GM12878 (cell line): ENCODE results near the gene NTRK3. TPM values are rescaled to one million over a fixed set of nuclear protein-coding genes. Genes with fewer than 3 reads are reported as not detected.

ENCODE experiments used
- ATAC-seq: fragments of 200-7000 bp; cut with Tn5 transposase; 3 replicates; pipeline ENCODE4 v1.9.1; 2020; ENCODE audit warnings: mild to moderate bottlenecking, moderate library complexity
- BruUV-seq: library from RNA; stranded (reverse); fragments of 400-500 nt; replicated peaks from 2 replicates; lab custom pipeline; 2021; lab: Mats Ljungman, UMichigan
- CTCF ChIA-PET: fragments of 300-600 bp; sonication (Branson Sonifier 250); formaldehyde crosslinking; extraction: SDS; loops from one replicate; lab custom pipeline; 2021; ENCODE audit warnings: inconsistent platforms; lab: Yijun Ruan, JAX
- POLR2A ChIA-PET: fragments of 350-600 bp; formaldehyde crosslinking; extraction: SDS; loops from one replicate; lab custom pipeline; 2021; ENCODE audit warnings: inconsistent platforms; lab: Charles Lee
- RAD21 ChIA-PET: fragments of 300-600 bp; sonication (Branson Sonifier 250); formaldehyde crosslinking; loops from one replicate; lab custom pipeline; 2023; ENCODE audit warnings: antibody characterized with exemption; ENCODE audit not compliant: unreplicated experiment; lab: Charles Lee
- SMC1A ChIA-PET: fragments of 300-600 bp; sonication (Branson Sonifier 250); formaldehyde crosslinking; loops from one replicate; lab custom pipeline; 2023; ENCODE audit not compliant: unreplicated experiment, uncharacterized antibody; lab: Charles Lee
- DNase-seq: peaks from one replicate; pipeline ENCODE4 v3.0.0-alpha.2; 2011; ENCODE audit warnings: low read depth, low spot score
- FAIRE-seq: peaks from 3 replicates; lab custom pipeline; 2011; peaks lifted over from hg19 to GRCh38; lab: Jason Lieb, UNC
- H2AFZ ChIP-seq: 2 replicates; pipeline ENCODE4 v1.6.0; 2011; ENCODE audit warnings: low read depth, low read length, control low read depth; ENCODE audit not compliant: control insufficient read depth
- H3K27ac ChIP-seq: 2 replicates; pipeline ENCODE4 v1.5.1; 2011; ENCODE audit warnings: control low read depth; ENCODE audit not compliant: control insufficient read depth, insufficient read depth
- H3K27me3 ChIP-seq, 2 experiments: replicated peaks in 1 of 2; 2 replicates each; pipeline versions ENCODE4 v1.6.0 to v1.6.1; 2011; ENCODE audit warnings: low read length in 1 of 2; ENCODE audit not compliant: control insufficient read depth in 2 of 2, insufficient read depth in 2 of 2
- H3K36me3 ChIP-seq, 2 experiments: 2 replicates each; pipeline ENCODE4 v1.5.1; 2011; ENCODE audit warnings: low read length in 1 of 2; ENCODE audit not compliant: control insufficient read depth in 2 of 2, insufficient read depth in 2 of 2
- H3K4me1 ChIP-seq: 2 replicates; pipeline ENCODE4 v1.6.1; 2011; ENCODE audit warnings: mild to moderate bottlenecking, low read length, moderate library complexity, mixed read lengths; ENCODE audit not compliant: control insufficient read depth, insufficient read depth
- H3K4me2 ChIP-seq: 2 replicates; pipeline ENCODE4 v1.6.0; 2011; ENCODE audit warnings: control low read depth; ENCODE audit not compliant: control insufficient read depth, insufficient read depth
- H3K4me3 ChIP-seq: fragments of 200-600 bp; sonication (generic); 2 replicates; pipeline ENCODE4 v1.5.1; 2016
- H3K79me2 ChIP-seq: 2 replicates; pipeline ENCODE4 v1.6.0; 2011; ENCODE audit warnings: low read length; ENCODE audit not compliant: control insufficient read depth, insufficient read depth
- H3K9ac ChIP-seq: 2 replicates; pipeline ENCODE4 v1.8.0; 2011; ENCODE audit warnings: low read length, control low read depth, mixed read lengths; ENCODE audit not compliant: control insufficient read depth, insufficient read depth
- H3K9me3 ChIP-seq: replicated peaks from 3 replicates; pipeline ENCODE4 v1.5.1; 2011; ENCODE audit warnings: mild to moderate bottlenecking, low read length; ENCODE audit not compliant: control insufficient read depth, insufficient read depth
- H4K20me1 ChIP-seq: 2 replicates; pipeline ENCODE4 v1.6.0; 2011; ENCODE audit not compliant: control insufficient read depth, insufficient read depth
- BACH1 ChIP-seq: fragments of 450-650 bp; IDR thresholded peaks from 2 replicates; pipeline ENCODE4 v1.6.1; 2017; ENCODE audit warnings: mild to moderate bottlenecking, borderline replicate concordance
- CEBPB ChIP-seq, 2 experiments: fragments of 150-350 bp in 1 of 2; IDR thresholded peaks; 2 replicates each; pipeline ENCODE4 v1.6.1; 2012 to 2014; ENCODE audit warnings: low read depth in 2 of 2, low read length in 2 of 2, borderline replicate concordance in 1 of 2, inconsistent platforms in 1 of 2
- JUNB ChIP-seq: IDR thresholded peaks from 2 replicates; pipeline ENCODE4 v1.6.1; 2016; ENCODE audit warnings: antibody characterized with exemption, mild to moderate bottlenecking
- MTA2 ChIP-seq: fragments of 450-650 bp; IDR thresholded peaks from 2 replicates; pipeline ENCODE4 v1.6.1; 2016; ENCODE audit warnings: low read depth, mild to moderate bottlenecking, moderate library complexity
- NBN ChIP-seq: fragments of 450-650 bp; IDR thresholded peaks from 2 replicates; pipeline ENCODE4 v1.6.1; 2016
- POLR2AphosphoS5 ChIP-seq: IDR thresholded peaks from 2 replicates; pipeline ENCODE4 v1.6.1; 2011; ENCODE audit warnings: mild to moderate bottlenecking, low read length, inconsistent platforms
- SMAD5 ChIP-seq: IDR thresholded peaks from 2 replicates; pipeline ENCODE4 v1.6.1; 2016; ENCODE audit warnings: antibody characterized with exemption, low read depth
- SMARCA5 ChIP-seq: fragments of 450-650 bp; IDR thresholded peaks from 2 replicates; pipeline ENCODE4 v1.6.1; 2017; ENCODE audit warnings: mild to moderate bottlenecking
- SREBF2 ChIP-seq: IDR thresholded peaks from 2 replicates; pipeline ENCODE4 v1.6.1; 2012; ENCODE audit warnings: mild to moderate bottlenecking, low read length
- WGBS: methylation state at CpG from one replicate; pipeline ENCODE4 v1.1.6; 2016; ENCODE audit warnings: low lambda C conversion rate; ENCODE audit not compliant: insufficient replicate concordance, insufficient coverage; ENCODE audit errors: missing lambda C conversion rate; 5-methylcytosine and 5-hydroxymethylcytosine counted together
- in situ Hi-C: fragments of 300-500 bp; cut with MboI; formaldehyde crosslinking; loops from 9 replicates; pipeline ENCODE4 v1.14.3; 2018; ENCODE audit warnings: mixed read lengths
- intact Hi-C: fragments of 100-400 bp; cut with micrococcal nuclease; formaldehyde crosslinking; loops from one replicate; pipeline ENCODE4 v1.14.2; 2022; ENCODE audit not compliant: unreplicated experiment
- polyA plus RNA-seq, 11 experiments: library from polyadenylated mRNA; depleted of rRNA in 4 of 11; unstranded in 6 of 11; stranded (reverse) in 5 of 11; fragments of >200 nt; fragmentation: Nextera tagmentation in 4 of 11; fragmentation: Illumina TruSeq in 1 of 11; extraction: Ambion mirVana in 4 of 11; extraction: Trizol in 1 of 11; gene quantifications; 1 replicate in 1 of 11; 2 replicates in 10 of 11; pipeline versions ENCODE4 v1.2.1 to v1.2.3, GENCODE V29; 2011 to 2016; ENCODE audit warnings: inconsistent platforms in 2 of 11, missing spikeins in 2 of 11, low read depth in 1 of 11
- total RNA-seq, 4 experiments: library from RNA; depleted of rRNA in 3 of 4; stranded (reverse); fragments of >200 nt in 3 of 4; fragmentation: Illumina TruSeq in 1 of 4; extraction: Trizol in 1 of 4; gene quantifications; 2 replicates each; pipeline versions ENCODE4 v1.2.1 to v1.2.3, GENCODE V29; 2013 to 2021
- TF ChIP-seq, protein P1 (sequence below): fragments of 450-650 bp; IDR thresholded peaks from 2 replicates; pipeline ENCODE4 v1.6.1; 2014; ENCODE audit warnings: mild to moderate bottlenecking

The NTRK3 gene
- total and polyA plus RNA-seq, 10 of the 15 experiments (the other 5 are each of a cell fraction or from before 2014, with no cell fraction given), result not detected

DNA sequence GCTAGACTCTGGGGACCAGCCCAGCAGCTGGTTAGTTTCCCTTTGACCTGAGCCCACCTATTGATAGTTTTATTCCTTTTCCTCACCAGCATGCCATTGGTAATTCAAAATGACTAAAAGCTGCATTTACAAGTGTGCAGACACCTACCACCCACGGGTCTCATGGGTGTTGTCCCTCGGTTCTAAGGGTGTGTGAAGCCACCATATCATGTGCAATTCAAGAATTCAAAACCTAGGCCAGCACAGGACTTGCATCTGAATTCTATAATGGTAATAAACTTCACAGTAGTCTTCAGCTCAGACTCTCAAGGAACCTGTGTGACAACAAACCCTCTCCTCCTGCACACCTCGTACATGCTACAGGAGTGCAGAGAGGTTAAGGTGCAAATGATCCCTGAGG lies 55.3 kb downstream of the NTRK3 start:
- no peak for ATAC-seq
- 0% methylated on average over 3 of the region's 3 CpGs for whole genome bisulfite sequencing
- DNase-seq, result no peak
- Histone ChIP-seq H3K9me3 (no peaks in the 10 kb centered on the region), H3K79me2 (no peaks in the 10 kb centered on the region), H3K27me3 (0 out of 4 replicates have a peak, but pooled peaks cover 0 to 4% of the 10 kb centered on the region in 2 experiments), H3K4me3 (no peak overlapping the region), H3K9ac (no peak overlapping the region), H3K4me2 (no peak overlapping the region), H2AFZ (no peak overlapping the region)
- CTCF ChIA-PET, result no interaction called here
- intact Hi-C loops, result no loop called here
- in situ Hi-C loops, result no loop called here
- BruUV-seq, result no TSS peak
- TF ChIP-seq NBN (no peak), SMARCA5 (no peak), JUNB (no peak), MTA2 (no peak), SREBF2 (no peak), POLR2AphosphoS5 (no peak), BACH1 (no peak), SMAD5 (no peak), CEBPB (IDR thresholded peaks at IDR 0.05; ENCODE audit: borderline replicate concordance in 1 of 2, low read depth in 2 of 2, low read length in 2 of 2) (no peak)
- TF ChIP-seq, protein P1, sequence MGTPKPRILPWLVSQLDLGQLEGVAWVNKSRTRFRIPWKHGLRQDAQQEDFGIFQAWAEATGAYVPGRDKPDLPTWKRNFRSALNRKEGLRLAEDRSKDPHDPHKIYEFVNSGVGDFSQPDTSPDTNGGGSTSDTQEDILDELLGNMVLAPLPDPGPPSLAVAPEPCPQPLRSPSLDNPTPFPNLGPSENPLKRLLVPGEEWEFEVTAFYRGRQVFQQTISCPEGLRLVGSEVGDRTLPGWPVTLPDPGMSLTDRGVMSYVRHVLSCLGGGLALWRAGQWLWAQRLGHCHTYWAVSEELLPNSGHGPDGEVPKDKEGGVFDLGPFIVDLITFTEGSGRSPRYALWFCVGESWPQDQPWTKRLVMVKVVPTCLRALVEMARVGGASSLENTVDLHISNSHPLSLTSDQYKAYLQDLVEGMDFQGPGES, result no peak
- TF ChIP-seq, all 136 proteins: peak for 0
- H4K20me1 ChIP-seq, result no peaks in the 10 kb centered on the region
- FAIRE-seq, result no peak
- H3K36me3 ChIP-seq, result no peaks in the 10 kb centered on the region
- RAD21 ChIA-PET, result no interaction called here
- no peak overlapping the region for H3K27ac ChIP-seq
- POLR2A ChIA-PET, result no interaction called here
- SMC1A ChIA-PET, result no interaction called here
- no peaks in the 10 kb centered on the region for H3K4me1 ChIP-seq
